GM18870 (cell line): ENCODE measurements around the gene CERS6.

Experiments used
- ATAC-seq: cut with Tn5 transposase; IDR thresholded peaks from one replicate; pipeline ENCODE4 v1.9.1; 2021; ENCODE audit warnings: moderate library complexity; ENCODE audit not compliant: unreplicated experiment

The CERS6 gene

GRCh38 chr2:168819050-168819715 lies 363.1 kb downstream of the CERS6 start:
- no peak for ATAC-seq

- ATAC-seq: no peak
Measured at GRCh38 chr2:168819829-168820489, 363.9 kb downstream of the CERS6 start.

- ATAC-seq: no peak
Measured at GRCh38 chr2:168821577-168821976, 365.5 kb downstream of the CERS6 start.

GRCh38 chr2:168821992-168822391 lies 365.9 kb downstream of the CERS6 start:
- no peak for ATAC-seq
